ENCODE results near the gene LRRC55.

The LRRC55 gene

GRCh38 chr11:57181678-57182305 is at the start of gene LRRC55:
LRRC55 (plus strand) TSS chr11:57181953; CDS start chr11:57182023, 70 bp downstream.
- no peak for DNase-seq (ENCODE audit: low read depth)

- DNase-seq (ENCODE audit: low read depth), result no peak
These were observed 48.3 kb upstream of the LRRC55 start for GRCh38 chr11:57133366-57134038.

- DNase-seq (ENCODE audit: low read depth), result no peak
These were observed 47.5 kb upstream of the LRRC55 start for GRCh38 chr11:57134284-57134683.

GRCh38 chr11:57135020-57135751 is 46.6 kb upstream of the LRRC55 start:
- no peak for DNase-seq (ENCODE audit: low read depth)

- no peak for DNase-seq (ENCODE audit: low read depth)
These were observed 41.2 kb upstream of the LRRC55 start for GRCh38 chr11:57140568-57140967.

- no peak for DNase-seq (ENCODE audit: low read depth)
These were observed 38.3 kb upstream of the LRRC55 start for GRCh38 chr11:57143459-57143858.

GRCh38 chr11:57144075-57144474 is 37.7 kb upstream of the LRRC55 start:
- no peak for DNase-seq (ENCODE audit: low read depth)

- DNase-seq (ENCODE audit: low read depth), result no peak
These were observed 37.0 kb upstream of the LRRC55 start for GRCh38 chr11:57144531-57145320.

- DNase-seq (ENCODE audit: low read depth), result no peak
These were observed 35.5 kb upstream of the LRRC55 start for GRCh38 chr11:57146301-57146700.

- no peak for DNase-seq (ENCODE audit: low read depth)
These were observed 33.1 kb upstream of the LRRC55 start for GRCh38 chr11:57148621-57149020.

- no peak for DNase-seq (ENCODE audit: low read depth)
These were observed 31.3 kb upstream of the LRRC55 start for GRCh38 chr11:57150454-57150917.

GRCh38 chr11:57152134-57152533 is 29.6 kb upstream of the LRRC55 start:
- no peak for DNase-seq (ENCODE audit: low read depth)

GRCh38 chr11:57153448-57153847 is 28.3 kb upstream of the LRRC55 start:
- no peak for DNase-seq (ENCODE audit: low read depth)

- no peak for DNase-seq (ENCODE audit: low read depth)
These were observed 27.0 kb upstream of the LRRC55 start for GRCh38 chr11:57154739-57155138.

- no peak for DNase-seq (ENCODE audit: low read depth)
These were observed 26.4 kb upstream of the LRRC55 start for GRCh38 chr11:57155400-57155799.

- DNase-seq (ENCODE audit: low read depth), result no peak
These were observed 25.7 kb upstream of the LRRC55 start for GRCh38 chr11:57155838-57156607.

GRCh38 chr11:57156928-57157327 is 24.8 kb upstream of the LRRC55 start:
- DNase-seq (ENCODE audit: low read depth), result no peak

GRCh38 chr11:57157624-57158023 is 24.1 kb upstream of the LRRC55 start:
- no peak for DNase-seq (ENCODE audit: low read depth)

GRCh38 chr11:57158180-57158579 is 23.6 kb upstream of the LRRC55 start:
- no peak for DNase-seq (ENCODE audit: low read depth)

GRCh38 chr11:57158599-57158998 is 23.2 kb upstream of the LRRC55 start:
- DNase-seq (ENCODE audit: low read depth), result no peak

- DNase-seq (ENCODE audit: low read depth), result no peak
These were observed 21.1 kb upstream of the LRRC55 start for GRCh38 chr11:57160665-57161064.

- no peak for DNase-seq (ENCODE audit: low read depth)
These were observed 20.4 kb upstream of the LRRC55 start for GRCh38 chr11:57161351-57161750.

All from stimulated activated CD4-positive, alpha-beta T cell treated with anti-CD3 and anti-CD28 coated beads, Interleukin-2, amount 100 ng/mL, for 4 hours (primary cell).